ENCODE measurements around the gene LMOD1. TPM values are rescaled to one million over a fixed set of nuclear protein-coding genes. Genes with fewer than 3 reads are reported as not detected.

The LMOD1 gene
- total and polyA plus RNA-seq, 2 of the 8 experiments (the other 6 are each of a cell fraction or from before 2014, with no cell fraction given), result 0.77 to 1.4 TPM

GRCh38 chr1:201900476-201900875 is 45.9 kb downstream of the LMOD1 start:
- Histone ChIP-seq H3K9ac (replicated peaks in 1 of 4; ENCODE audit: extremely low read depth in 1 of 4, low read depth in 3 of 4, low read length in 3 of 4) (no peak overlapping the region), H3K4ac (replicated peaks; ENCODE audit: insufficient read length, low read depth, low read length) (no peak overlapping the region), H3K23me2 (ENCODE audit: low read depth, low read length) (no peaks in the 10 kb centered on the region), H3K14ac (ENCODE audit: insufficient read length) (no peak overlapping the region), H3K4me1 (replicated peaks in 1 of 4; ENCODE audit: control insufficient read depth in 3 of 4, insufficient read depth in 4 of 4, low read length in 3 of 4) (peaks cover 0 to 2% (median 2%) of the 10 kb centered on the region in 4 experiments; a peak in 2 of 7 replicates), H3K4me2 (ENCODE audit: insufficient read depth in 1 of 2, low read depth in 2 of 2, low read length in 2 of 2) (no peak overlapping the region), H2BK20ac (ENCODE audit: low read length) (no peak overlapping the region), H2BK12ac (ENCODE audit: low read depth, low read length) (no peak overlapping the region), H2AK5ac (ENCODE audit: low read depth, low read length) (no peak overlapping the region), H2BK120ac (replicated peaks; ENCODE audit: low read depth, low read length) (no peak overlapping the region), H4K5ac (ENCODE audit: insufficient read length, low read depth, low read length) (no peak overlapping the region), H2BK5ac (ENCODE audit: low read depth, low read length) (no peak overlapping the region), H3K79me2 (ENCODE audit: control insufficient read depth in 1 of 2, insufficient read depth in 2 of 2, low read length in 2 of 2) (no peaks in the 10 kb centered on the region), H3K79me1 (ENCODE audit: low read depth, low read length) (no peaks in the 10 kb centered on the region), H3K27me3 (replicated peaks in 1 of 4; ENCODE audit: control insufficient read depth in 3 of 4, extremely low read depth in 1 of 4, insufficient read depth in 3 of 4, low read length in 3 of 4) (no peaks in the 10 kb centered on the region), H3K56ac (replicated peaks; ENCODE audit: insufficient read length, low read depth, low read length) (no peak overlapping the region), H3K27ac (ENCODE audit: low read depth, low read length) (no peak overlapping the region), H4K91ac (replicated peaks; ENCODE audit: insufficient read length, low read length) (no peak overlapping the region), H3K23ac (ENCODE audit: insufficient read length) (no peak overlapping the region), H4K20me1 (replicated peaks in 1 of 2; ENCODE audit: control insufficient read depth in 1 of 2, insufficient read depth in 2 of 2, low read length in 2 of 2) (no peaks in the 10 kb centered on the region), H2BK15ac (ENCODE audit: low read length) (no peak overlapping the region), H3K4me3 (ENCODE audit: extremely low read depth in 1 of 4, insufficient read depth in 2 of 4, low read depth in 3 of 4, low read length in 4 of 4) (no peak overlapping the region), H4K8ac (ENCODE audit: extremely low read depth, insufficient read depth, low read length) (no peak overlapping the region), H2AFZ (ENCODE audit: low read length) (no peak overlapping the region), H3K18ac (ENCODE audit: extremely low read depth, low read length) (no peak overlapping the region), H3K9me3 (ENCODE audit: insufficient read depth in 2 of 2, low read depth in 1 of 2, low read length in 1 of 2) (no peaks in the 10 kb centered on the region), H3K36me3 (ENCODE audit: control insufficient read depth in 2 of 4, insufficient read depth in 4 of 4, low read length in 3 of 4) (no peaks in the 10 kb centered on the region)
- FAIRE-seq (no peak), DNase-seq (ENCODE audit: low read depth in 1 of 2, low spot score in 2 of 2) (no peak)
- WGBS, 2 experiments (ENCODE audit: extremely low coverage in 1 of 2, insufficient coverage in 1 of 2, insufficient read length in 1 of 2, insufficient replicate concordance in 2 of 2, low coverage in 1 of 2, low lambda C conversion rate in 2 of 2, missing lambda C conversion rate in 1 of 2), result 85% methylated on average over 5 of the region's 5 CpGs; no CpG with 5 or more reads in 1 of the 2 experiments
- CTCF ChIA-PET (ENCODE audit: partially characterized antibody), result interaction anchor here (0.6 to 0.7 kb wide), 3 partner anchors 13 to 59 kb away, joined by 3 read pairs; no protein-coding TSS in a partner anchor
- POLR2A ChIA-PET (ENCODE audit: partially characterized antibody), result interaction anchor here (1.0 to 1.7 kb wide), 3 partner anchors 19 to 71 kb away, joined by 3 to 5 read pairs (median 4); no protein-coding TSS in a partner anchor
- TF ChIP-seq TAF1 (IDR thresholded peaks at IDR 0.05; ENCODE audit: low read depth, low read length) (no peak), TBP (IDR thresholded peaks at IDR 0.05; ENCODE audit: low read depth, low read length) (no peak), RXRA (IDR thresholded peaks at IDR 0.05; ENCODE audit: insufficient read depth, low read depth, low read length) (no peak), SP2 (IDR thresholded peaks at IDR 0.05; ENCODE audit: low read length) (no peak), JUN (IDR thresholded peaks at IDR 0.05; ENCODE audit: low read depth, low read length) (no peak), GTF2F1 (IDR thresholded peaks at IDR 0.05; ENCODE audit: borderline replicate concordance, low read depth, low read length) (no peak), NRF1 (IDR thresholded peaks at IDR 0.05; ENCODE audit: low read depth, low read length) (no peak), ASH2L (IDR thresholded peaks at IDR 0.05; ENCODE audit: low read length) (no peak), BRCA1 (IDR thresholded peaks at IDR 0.05; ENCODE audit: low read depth, low read length) (no peak), CBX5 (IDR thresholded peaks at IDR 0.05; ENCODE audit: low read depth, low read length) (no peak), CREB1 (IDR thresholded peaks at IDR 0.05) (no peak), JUND (IDR thresholded peaks at IDR 0.05; ENCODE audit: low read length) (no peak)
- TF ChIP-seq, protein P1, sequence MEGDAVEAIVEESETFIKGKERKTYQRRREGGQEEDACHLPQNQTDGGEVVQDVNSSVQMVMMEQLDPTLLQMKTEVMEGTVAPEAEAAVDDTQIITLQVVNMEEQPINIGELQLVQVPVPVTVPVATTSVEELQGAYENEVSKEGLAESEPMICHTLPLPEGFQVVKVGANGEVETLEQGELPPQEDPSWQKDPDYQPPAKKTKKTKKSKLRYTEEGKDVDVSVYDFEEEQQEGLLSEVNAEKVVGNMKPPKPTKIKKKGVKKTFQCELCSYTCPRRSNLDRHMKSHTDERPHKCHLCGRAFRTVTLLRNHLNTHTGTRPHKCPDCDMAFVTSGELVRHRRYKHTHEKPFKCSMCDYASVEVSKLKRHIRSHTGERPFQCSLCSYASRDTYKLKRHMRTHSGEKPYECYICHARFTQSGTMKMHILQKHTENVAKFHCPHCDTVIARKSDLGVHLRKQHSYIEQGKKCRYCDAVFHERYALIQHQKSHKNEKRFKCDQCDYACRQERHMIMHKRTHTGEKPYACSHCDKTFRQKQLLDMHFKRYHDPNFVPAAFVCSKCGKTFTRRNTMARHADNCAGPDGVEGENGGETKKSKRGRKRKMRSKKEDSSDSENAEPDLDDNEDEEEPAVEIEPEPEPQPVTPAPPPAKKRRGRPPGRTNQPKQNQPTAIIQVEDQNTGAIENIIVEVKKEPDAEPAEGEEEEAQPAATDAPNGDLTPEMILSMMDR (IDR thresholded peaks at IDR 0.05; ENCODE audit: control extremely low read depth in 1 of 3, insufficient read depth in 1 of 3, low read depth in 1 of 3, low read length in 3 of 3), result no peak
